T-helper 1 cell treated with Interleukin-12 subunit alpha and Interleukin-12 subunit beta and Interleukin-4 antibody, amounts not matched to agents 30 ng/mL and 1 ng/mL, for 36 hours (primary cell): Measurements from ENCODE around the gene TMEM54. TPM values are rescaled to one million over a fixed set of nuclear protein-coding genes. Genes with fewer than 3 reads are reported as not detected.

Experiments used
- intact Hi-C: fragments of 100-400 bp; cut with micrococcal nuclease; formaldehyde crosslinking; loops from one replicate; pipeline ENCODE4 v1.15.1; 2024
- total RNA-seq: library from RNA; stranded (reverse); gene quantifications from 2 replicates; pipeline ENCODE4 v1.2.3, GENCODE V29; 2022

Gene TMEM54
- total RNA-seq, 1 donor from 2014 or later: 2.3 TPM

- intact Hi-C loops: no loop called here
Measured at GRCh38 chr1:32865639-32866405, 35.4 kb downstream of the TMEM54 start.

GRCh38 chr1:32864375-32865019 lies 36.7 kb downstream of the TMEM54 start:
- intact Hi-C loops: no loop called here

- intact Hi-C loops: no loop called here
Measured at GRCh38 chr1:32863881-32864245, 37.3 kb downstream of the TMEM54 start.

- intact Hi-C loops: no loop called here
Measured at GRCh38 chr1:32863218-32863880, 37.8 kb downstream of the TMEM54 start.

- intact Hi-C loops: no loop called here
Measured at GRCh38 chr1:32861904-32862695, 39.1 kb downstream of the TMEM54 start.

- intact Hi-C loops: no loop called here
Measured at GRCh38 chr1:32860566-32860965, 40.6 kb downstream of the TMEM54 start.

GRCh38 chr1:32859915-32860314 lies 41.3 kb downstream of the TMEM54 start:
- intact Hi-C loops: no loop called here

- intact Hi-C loops: no loop called here
Measured at GRCh38 chr1:32858791-32859190, 42.4 kb downstream of the TMEM54 start.

- intact Hi-C loops: no loop called here
Measured at GRCh38 chr1:32858136-32858535, 43.1 kb downstream of the TMEM54 start.

GRCh38 chr1:32855861-32856617 lies 45.1 kb downstream of the TMEM54 start:
- intact Hi-C loops: no loop called here

- intact Hi-C loops: no loop called here
Measured at GRCh38 chr1:32848354-32849063, 52.7 kb downstream of the TMEM54 start.

Other genes with a start within 250 kb of the TMEM54 start
- gene SYNC, start 198.6 kb downstream of the TMEM54 start, total RNA-seq: not detected in 2 replicates
- gene YARS1, start 84.0 kb downstream of the TMEM54 start, total RNA-seq: 196 and 198 TPM in 2 replicates
- 75.3 and 82.0 TPM in 2 replicates for gene S100PBP, start 83.7 kb downstream of the TMEM54 start, total RNA-seq
- gene FNDC5, start 30.5 kb downstream of the TMEM54 start, total RNA-seq: not detected in 2 replicates
- gene HPCA, start 14.9 kb downstream of the TMEM54 start, total RNA-seq: not detected in 2 replicates
- 137 and 138 TPM in 2 replicates for gene RNF19B, start 63.4 kb upstream of the TMEM54 start, total RNA-seq
- gene AK2, start 135.5 kb upstream of the TMEM54 start, total RNA-seq: 222 and 232 TPM in 2 replicates
- gene AZIN2, start 179.8 kb upstream of the TMEM54 start, total RNA-seq: 5.1 and 5.5 TPM in 2 replicates